Vagina (tissue), 2 donors: ENCODE data around the gene TMEM183A.

ENCODE experiments used
- CTCF ChIP-seq, 3 experiments: fragments of 450-650 bp in 2 of 3; fragments of 200-600 bp in 1 of 3; sonication (generic) in 1 of 3; IDR thresholded peaks; one replicate each; pipeline ENCODE4 v1.5.1; 2017 to 2019; ENCODE audit warnings: antibody characterized with exemption in 3 of 3, mild to moderate bottlenecking in 2 of 3, moderate library complexity in 2 of 3
- POLR2A ChIP-seq, 2 donors: fragments of 450-650 bp; IDR thresholded peaks; one replicate each; pipeline ENCODE4 v1.6.1; 2017; ENCODE audit warnings: antibody characterized with exemption in 2 of 2, mild to moderate bottlenecking in 2 of 2, moderate library complexity in 2 of 2

DNA sequence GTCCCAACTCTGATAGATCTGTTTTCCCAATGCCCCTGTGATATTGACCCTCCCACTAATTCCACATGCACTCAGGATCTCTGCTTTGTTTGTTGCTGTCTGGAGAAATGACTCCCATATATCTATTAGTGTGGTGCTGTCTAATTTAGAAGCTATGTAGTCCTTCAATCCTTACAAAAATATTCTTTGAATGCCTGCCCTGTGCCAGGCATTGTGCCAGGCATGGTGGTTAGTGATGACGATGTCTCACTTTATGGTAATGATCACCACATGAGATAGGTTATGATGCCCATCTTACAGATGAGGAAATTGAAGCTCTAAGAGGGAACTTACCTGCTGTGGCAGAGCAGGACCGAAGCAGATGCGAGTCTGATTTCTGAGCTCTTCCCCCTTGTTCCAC lies 65.7 kb downstream of the TMEM183A start:
- no peak for TF ChIP-seq CTCF (IDR thresholded peaks at IDR 0.05)
- TF ChIP-seq POLR2A (IDR thresholded peaks at IDR 0.05) = no peak
